A673 (cell line): ENCODE measurements around the gene CDK15. TPM values are rescaled to one million over a fixed set of nuclear protein-coding genes. Genes with fewer than 3 reads are reported as not detected.

ENCODE experiments used
- BruUV-seq: library from RNA; stranded (reverse); fragments of 400-500 nt; replicated peaks from 2 replicates; lab custom pipeline; 2021; lab: Mats Ljungman, UMichigan
- CTCF ChIA-PET: fragments of 300-600 bp; sonication (Branson Sonifier 250); formaldehyde crosslinking; loops from one replicate; lab custom pipeline; 2022; ENCODE audit warnings: antibody characterized with exemption; lab: Charles Lee
- POLR2A ChIA-PET: fragments of 300-600 bp; sonication (Branson Sonifier 250); formaldehyde crosslinking; loops from one replicate; lab custom pipeline; 2022; ENCODE audit warnings: antibody characterized with exemption; ENCODE audit not compliant: low non-redundant PET; lab: Charles Lee
- DNase-seq: peaks from one replicate; pipeline ENCODE4 v3.0.0-alpha.2; 2015; ENCODE audit warnings: low spot score
- H3K27ac ChIP-seq: fragments of 200-600 bp; sonication (generic); 2 replicates; pipeline ENCODE4 v1.5.1; 2016; ENCODE audit warnings: mixed run types, low read depth, mild to moderate bottlenecking, mixed read lengths, antibody characterized with exemption, low read length; ENCODE audit not compliant: poor library complexity, severe bottlenecking
- H3K27me3 ChIP-seq: fragments of 200-600 bp; sonication (generic); replicated peaks from 2 replicates; pipeline ENCODE4 v1.6.1; 2017; ENCODE audit warnings: mixed run types, low read depth, mild to moderate bottlenecking, mixed read lengths, antibody characterized with exemption, low read length; ENCODE audit not compliant: insufficient read depth, poor library complexity
- H3K36me3 ChIP-seq: fragments of 200-600 bp; sonication (generic); 2 replicates; pipeline ENCODE4 v1.6.1; 2016; ENCODE audit warnings: mixed run types, mild to moderate bottlenecking, mixed read lengths, antibody characterized with exemption, low read length; ENCODE audit not compliant: insufficient read depth, poor library complexity, severe bottlenecking
- H3K4me1 ChIP-seq: fragments of 200-600 bp; sonication (generic); 2 replicates; pipeline ENCODE4 v1.6.1; 2017; ENCODE audit warnings: mixed run types, mild to moderate bottlenecking, mixed read lengths, antibody characterized with exemption, low read length; ENCODE audit not compliant: insufficient read depth, poor library complexity, severe bottlenecking
- H3K4me3 ChIP-seq: fragments of 200-600 bp; sonication (generic); 2 replicates; pipeline ENCODE4 v1.5.1; 2016; ENCODE audit warnings: low read depth, mixed run types, mild to moderate bottlenecking, mixed read lengths, low read length; ENCODE audit not compliant: poor library complexity, severe bottlenecking
- H3K9me3 ChIP-seq: fragments of 200-600 bp; sonication (generic); 2 replicates; pipeline ENCODE4 v1.6.1; 2016; ENCODE audit warnings: mixed run types, low read depth, mild to moderate bottlenecking, mixed read lengths, antibody characterized with exemption, low read length; ENCODE audit not compliant: poor library complexity, severe bottlenecking
- CTCF ChIP-seq: fragments of 300-800, 200-600 bp; sonication (generic); conservative IDR thresholded peaks from 2 replicates; pipeline ENCODE4 v1.5.1; 2017; ENCODE audit warnings: low read depth, mild to moderate bottlenecking, antibody characterized with exemption, low read length, moderate library complexity, mixed read lengths
- EZH2 ChIP-seq: fragments of 200-600 bp; sonication (generic); IDR thresholded peaks from 2 replicates; pipeline ENCODE4 v1.6.1; 2017; ENCODE audit warnings: borderline replicate concordance, low read depth, mild to moderate bottlenecking, mixed read lengths, antibody characterized with exemption, low read length; ENCODE audit not compliant: poor library complexity, severe bottlenecking
- intact Hi-C: fragments of 100-400 bp; cut with micrococcal nuclease; formaldehyde crosslinking; loops from one replicate; pipeline ENCODE4 v1.10.0; 2022; ENCODE audit not compliant: unreplicated experiment
- total RNA-seq: library from RNA; stranded (reverse); gene quantifications from 2 replicates; pipeline ENCODE4 v1.2.3, GENCODE V29; 2021

Gene CDK15
- total RNA-seq, 1 experiment from 2014 or later = 0.11 TPM

GRCh38 chr2:201928363-201928762 is 122.0 kb downstream of the CDK15 start:
- ChIA-PET POLR2A (interaction anchor here (0.6 kb wide), 1 partner anchor 108 kb away, joined by 8 read pairs; no protein-coding TSS in a partner anchor), CTCF (no interaction called here)
- peaks cover 45% of the 10 kb centered on the region for H3K4me1 ChIP-seq
- intact Hi-C loops = no loop called here
- no peak overlapping the region for H3K27ac ChIP-seq
- no peak for DNase-seq
- TF ChIP-seq CTCF (no peak), EZH2 (no peak)
- peaks cover 58% of the 10 kb centered on the region for H3K27me3 ChIP-seq
- H3K36me3 ChIP-seq = no peaks in the 10 kb centered on the region
- H3K4me3 ChIP-seq = no peak overlapping the region
- H3K9me3 ChIP-seq = no peaks in the 10 kb centered on the region
- BruUV-seq = no TSS peak

- Histone ChIP-seq H3K4me1 (peaks cover 42% of the 10 kb centered on the region), H3K4me3 (no peak overlapping the region), H3K9me3 (no peaks in the 10 kb centered on the region), H3K36me3 (no peaks in the 10 kb centered on the region), H3K27ac (no peak overlapping the region), H3K27me3 (peaks cover 69% of the 10 kb centered on the region)
- intact Hi-C loops = loop anchor here (5.0 kb wide), 1 partner anchor 83 kb away; no protein-coding TSS in a partner anchor
- BruUV-seq = no TSS peak
- CTCF ChIA-PET = interaction anchor here (0.5 kb wide), 1 partner anchor 38 kb away, joined by 3 read pairs; no protein-coding TSS in a partner anchor
- DNase-seq = no peak
- POLR2A ChIA-PET = no interaction called here
- no peak for TF ChIP-seq CTCF
- TF ChIP-seq EZH2 = no peak
Observed at GRCh38 chr2:201929281-201930026, 123.1 kb downstream of the CDK15 start.

GRCh38 chr2:201930043-201930442 is 123.7 kb downstream of the CDK15 start:
- Histone ChIP-seq H3K27ac (no peak overlapping the region), H3K4me3 (no peak overlapping the region), H3K9me3 (no peaks in the 10 kb centered on the region), H3K4me1 (peaks cover 36% of the 10 kb centered on the region), H3K27me3 (peaks cover 72% of the 10 kb centered on the region), H3K36me3 (no peaks in the 10 kb centered on the region)
- no TSS peak for BruUV-seq
- no peak for DNase-seq
- TF ChIP-seq CTCF (no peak), EZH2 (no peak)
- ChIA-PET CTCF (interaction anchor here (0.6 kb wide), 1 partner anchor 347 kb away, joined by 3 read pairs; no protein-coding TSS in a partner anchor), POLR2A (no interaction called here)
- intact Hi-C loops = loop anchor here (5.0 kb wide), 1 partner anchor 82 kb away; no protein-coding TSS in a partner anchor
